Measurements from ENCODE around the gene CAD. TPM values are rescaled to one million over a fixed set of nuclear protein-coding genes. Genes with fewer than 3 reads are reported as not detected.

CAD gene
- 56.9 to 63.5 TPM (median 59.3 TPM) in 5 replicates for total RNA-seq (2022; extraction: Qiagen RNA extraction)

DNA sequence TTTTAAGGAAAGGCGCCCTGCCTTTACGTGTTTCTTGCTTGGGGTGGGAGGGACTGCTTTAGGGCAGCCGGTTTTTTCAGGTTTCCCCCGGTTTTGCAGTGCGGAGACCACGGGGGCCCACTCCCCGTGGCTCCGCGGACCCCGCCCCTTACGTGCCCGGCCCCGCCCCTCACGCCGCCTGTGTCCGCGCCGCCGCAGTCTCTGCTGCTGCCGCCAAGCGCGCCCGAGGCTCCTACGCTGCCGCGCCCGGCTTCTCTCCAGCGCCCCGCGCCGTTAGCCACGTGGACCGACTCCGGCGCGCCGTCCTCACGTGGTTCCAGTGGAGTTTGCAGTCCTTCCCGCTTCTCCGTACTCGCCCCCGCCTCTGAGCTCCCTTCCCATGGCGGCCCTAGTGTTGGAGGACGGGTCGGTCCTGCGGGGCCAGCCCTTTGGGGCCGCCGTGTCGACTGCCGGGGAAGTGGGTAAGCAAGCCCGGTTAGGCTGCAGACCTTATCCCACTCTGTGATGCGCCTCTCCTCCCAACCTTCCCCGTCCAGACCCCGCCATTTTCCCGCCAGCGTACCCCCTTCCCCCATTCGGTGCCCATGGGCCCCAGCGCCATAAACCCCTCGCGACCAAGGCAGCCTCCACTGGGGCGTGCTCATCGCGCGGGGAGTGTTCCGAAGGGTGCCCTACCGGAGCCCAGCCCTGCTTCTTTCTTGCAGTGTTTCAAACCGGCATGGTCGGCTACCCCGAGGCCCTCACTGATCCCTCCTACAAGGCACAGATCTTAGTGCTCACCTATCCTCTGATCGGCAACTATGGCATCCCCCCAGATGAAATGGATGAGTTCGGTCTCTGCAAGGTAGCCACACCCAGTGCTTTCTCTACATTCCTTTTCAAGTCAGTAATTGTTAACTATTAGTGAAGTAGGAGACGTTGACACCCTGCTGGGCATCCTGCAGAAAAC, at the start of gene CAD:
Gene CAD, plus strand, starts transcription at position 197 of the 949 bp plus-strand sequence. Its CDS starts 183 bp downstream, at position 380.

GRCh38 chr2:27211943-27212625, 5.1 kb upstream of the CAD start, which contains the start of the genes ATRAID and SLC5A6:
Gene ATRAID (plus strand): TSS chr2:27212041. CDS start chr2:27212369, 328 bp downstream.
Gene SLC5A6 (minus strand): TSS chr2:27212268. CDS start chr2:27207650, 4,618 bp downstream.

DNA sequence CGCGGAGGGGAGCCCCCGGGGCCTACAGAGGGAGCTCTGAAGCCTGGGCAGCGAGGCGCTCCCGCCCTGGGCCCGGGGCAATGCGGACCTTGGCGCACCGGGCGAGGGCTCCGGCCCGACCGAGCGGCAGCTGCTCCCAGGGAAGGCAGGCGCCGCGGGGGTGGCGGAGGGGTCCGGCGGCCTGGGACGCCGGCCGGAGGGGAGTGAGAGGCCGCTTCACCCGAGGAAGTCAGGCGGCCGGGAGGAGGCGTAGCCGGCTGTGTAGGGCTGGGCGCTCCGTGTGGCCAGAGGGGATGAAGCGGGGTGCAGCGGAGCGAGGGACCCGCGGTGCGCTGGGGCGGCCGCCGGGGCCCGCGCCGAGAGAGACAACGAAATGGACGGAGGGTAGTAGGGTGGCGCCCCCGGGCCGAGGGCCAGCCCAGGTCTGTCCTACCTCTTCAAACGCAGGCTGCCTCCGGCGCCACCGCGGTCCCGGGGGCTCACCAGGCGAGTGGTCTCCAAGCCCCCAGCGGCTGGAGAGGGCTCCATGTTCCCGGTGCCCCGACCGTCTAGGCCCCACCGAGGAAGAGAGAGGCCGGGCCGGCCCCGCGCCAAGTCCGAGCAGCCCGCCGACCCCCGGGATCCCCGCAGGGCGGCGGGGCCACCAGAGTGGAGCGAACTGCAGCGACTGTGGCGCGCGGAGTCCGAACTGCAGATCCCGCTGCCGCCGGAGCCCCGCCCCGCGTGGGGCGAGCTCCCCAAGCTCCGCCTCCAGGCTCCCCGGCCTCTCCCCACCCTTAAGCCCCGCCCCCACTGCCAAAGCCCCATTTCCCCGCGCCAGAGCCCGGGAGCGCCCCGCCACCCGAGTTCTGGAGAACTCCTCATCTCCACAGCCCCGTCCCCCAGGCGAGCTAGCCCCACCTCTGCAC, 45.5 kb downstream of the CAD start, which contains the start of gene SLC30A3:
Gene SLC30A3, minus strand, starts transcription at position 669 of the 908 bp plus-strand sequence. Its CDS starts 141 bp downstream, at position 528.

DNA sequence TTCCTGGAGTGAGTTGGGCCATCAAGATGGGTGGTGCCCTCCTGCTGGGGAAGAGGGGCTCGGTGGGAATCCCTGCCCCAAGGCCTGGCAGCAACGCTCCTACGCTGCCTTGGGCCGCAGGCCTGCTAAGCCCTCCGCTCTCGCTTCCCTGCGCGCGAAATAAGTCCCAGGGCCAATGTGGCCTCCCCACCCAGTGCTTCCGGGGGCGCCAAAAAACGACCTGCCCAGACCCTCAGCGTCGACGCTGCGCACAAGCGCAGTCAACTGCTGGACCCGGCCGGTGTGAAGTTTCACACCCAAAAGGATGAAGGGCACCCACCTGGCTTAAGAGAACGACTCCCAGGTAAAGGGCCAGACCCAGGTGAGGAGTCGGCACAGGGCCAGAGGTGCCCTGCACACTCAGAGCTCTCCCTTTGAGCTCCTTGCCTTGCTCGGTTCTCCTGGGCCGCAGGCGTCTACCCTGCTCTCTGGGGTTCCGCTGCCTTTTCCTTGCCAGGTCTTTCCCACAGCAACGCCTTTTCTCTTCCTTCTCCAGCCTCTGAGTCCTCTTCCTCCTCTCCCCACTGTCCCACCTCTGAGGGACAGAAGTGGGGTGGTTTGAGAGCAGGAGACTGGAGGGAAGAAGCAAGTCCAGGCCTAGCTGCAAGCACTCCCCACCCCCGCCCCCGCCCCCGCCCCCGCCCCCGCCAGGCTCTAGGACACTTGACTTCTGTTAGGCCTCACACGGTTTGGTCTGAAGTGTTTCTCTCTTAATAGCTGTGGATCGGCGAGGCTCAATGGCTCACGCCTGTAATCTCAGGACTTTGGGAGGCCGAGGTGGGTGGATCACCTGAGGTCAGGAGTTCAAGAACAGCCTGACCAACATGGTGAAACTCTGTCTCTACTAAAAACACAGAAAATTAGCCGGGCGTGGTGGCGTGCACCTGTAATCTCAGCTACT, 58.3 kb downstream of the CAD start, which contains the start of gene DNAJC5G:
Gene DNAJC5G, plus strand, starts transcription at position 223 of the 940 bp plus-strand sequence. CDS start 1,296 bp downstream, outside the sequence.

DNA sequence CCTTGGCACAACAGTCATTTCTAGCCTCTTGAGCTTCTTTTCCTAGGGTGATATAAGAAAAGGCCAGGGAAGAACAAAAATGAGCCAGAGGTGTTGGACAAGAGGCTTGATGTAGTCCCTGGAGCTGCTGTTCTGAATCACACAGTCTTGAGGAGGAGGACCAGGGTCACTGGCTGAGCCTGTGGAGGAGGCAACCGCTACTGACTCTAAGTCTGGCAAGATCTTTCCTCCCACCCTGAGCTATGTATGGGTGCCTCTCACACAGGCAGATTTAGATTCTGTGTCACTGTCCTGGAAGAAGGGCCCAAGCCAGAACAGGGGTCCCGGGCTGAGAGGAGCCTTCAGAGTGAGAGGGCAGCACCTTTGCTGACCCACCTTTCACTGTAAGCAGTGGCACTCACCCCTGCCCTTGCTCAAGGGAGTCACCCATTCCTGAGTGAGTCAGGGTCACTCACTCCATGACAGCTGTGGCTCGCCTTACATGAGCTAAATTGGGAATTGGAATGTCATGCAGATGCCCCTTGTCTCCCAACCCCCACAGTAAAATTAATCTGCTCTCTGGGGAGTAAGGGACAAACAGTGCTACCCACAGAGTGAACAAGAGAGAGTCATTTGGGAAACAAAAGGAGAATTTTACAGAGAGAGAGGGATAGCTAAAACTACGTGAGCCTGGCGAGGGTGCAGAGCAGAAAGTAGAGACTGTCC, 64.8 kb downstream of the CAD start, which contains the start of gene TRIM54:
Gene TRIM54, plus strand, starts transcription at position 575 of the 705 bp plus-strand sequence. CDS start 303 bp downstream, outside the sequence.

Other genes starting within 250 kb of the CAD start
- 9.6 to 11.9 TPM (median 11.1 TPM) in 5 replicates for gene MAPRE3, start 246.7 kb upstream of the CAD start, total RNA-seq (2022; extraction: Qiagen RNA extraction)
- 59.1 to 67.4 TPM (median 64.7 TPM) in 5 replicates for gene TMEM214, start 184.4 kb upstream of the CAD start, total RNA-seq (2022; extraction: Qiagen RNA extraction)
- 27.9 to 33.4 TPM (median 30.3 TPM) in 5 replicates for gene AGBL5, start 165.7 kb upstream of the CAD start, total RNA-seq (2022; extraction: Qiagen RNA extraction)
- 505 to 575 TPM (median 551 TPM) in 5 replicates for gene OST4, start 145.7 kb upstream of the CAD start, total RNA-seq (2022; extraction: Qiagen RNA extraction)
- gene EMILIN1, start 138.8 kb upstream of the CAD start, total RNA-seq (2022; extraction: Qiagen RNA extraction): 0.32 to 0.55 TPM (median 0.48 TPM) in 5 replicates
- gene KHK, start 130.6 kb upstream of the CAD start, total RNA-seq (2022; extraction: Qiagen RNA extraction): 8.7 to 10.9 TPM (median 9.3 TPM) in 5 replicates
- 6.9 to 8.5 TPM (median 7.6 TPM) in 5 replicates for gene CGREF1, start 98.2 kb upstream of the CAD start, total RNA-seq (2022; extraction: Qiagen RNA extraction)
- gene ABHD1, start 93.6 kb upstream of the CAD start, total RNA-seq (2022; extraction: Qiagen RNA extraction): 0.82 to 2.0 TPM (median 1.4 TPM) in 5 replicates
- gene PREB, start 82.7 kb upstream of the CAD start, total RNA-seq (2022; extraction: Qiagen RNA extraction): 50.1 to 64.2 TPM (median 56.2 TPM) in 5 replicates
- not detected in 5 replicates for gene PRR30, start 78.0 kb upstream of the CAD start, total RNA-seq (2022; extraction: Qiagen RNA extraction)
- not detected in 5 replicates for gene TCF23, start 68.4 kb upstream of the CAD start, total RNA-seq (2022; extraction: Qiagen RNA extraction)
- 207 to 223 TPM (median 220 TPM) in 5 replicates for gene ATRAID, start 5.3 kb upstream of the CAD start, total RNA-seq (2022; extraction: Qiagen RNA extraction)
- 57.7 to 83.7 TPM (median 65.2 TPM) in 5 replicates for gene SLC5A6, start 5.1 kb upstream of the CAD start, total RNA-seq (2022; extraction: Qiagen RNA extraction)
- gene SLC30A3, start 45.7 kb downstream of the CAD start, total RNA-seq (2022; extraction: Qiagen RNA extraction): 2.8 to 3.6 TPM (median 3.2 TPM) in 5 replicates
- gene DNAJC5G, start 58.1 kb downstream of the CAD start, total RNA-seq (2022; extraction: Qiagen RNA extraction): not detected in 5 replicates
- gene TRIM54, start 65.1 kb downstream of the CAD start, total RNA-seq (2022; extraction: Qiagen RNA extraction): 0.81 to 1.1 TPM (median 0.88 TPM) in 5 replicates
- gene UCN, start 91.1 kb downstream of the CAD start, total RNA-seq (2022; extraction: Qiagen RNA extraction): 0.61 to 2.6 TPM (median 1.7 TPM) in 5 replicates
- 76.0 to 95.4 TPM (median 85.5 TPM) in 5 replicates for gene MPV17, start 105.7 kb downstream of the CAD start, total RNA-seq (2022; extraction: Qiagen RNA extraction)
- 55.6 to 63.4 TPM (median 59.3 TPM) in 5 replicates for gene GTF3C2, start 139.4 kb downstream of the CAD start, total RNA-seq (2022; extraction: Qiagen RNA extraction)
- 54.9 to 59.4 TPM (median 55.5 TPM) in 5 replicates for gene EIF2B4, start 153.0 kb downstream of the CAD start, total RNA-seq (2022; extraction: Qiagen RNA extraction)
- 141 to 146 TPM (median 144 TPM) in 5 replicates for gene SNX17, start 153.2 kb downstream of the CAD start, total RNA-seq (2022; extraction: Qiagen RNA extraction)
- 12.9 to 14.5 TPM (median 13.6 TPM) in 5 replicates for gene ZNF513, start 163.4 kb downstream of the CAD start, total RNA-seq (2022; extraction: Qiagen RNA extraction)
- gene PPM1G, start 192.2 kb downstream of the CAD start, total RNA-seq (2022; extraction: Qiagen RNA extraction): 152 to 168 TPM (median 161 TPM) in 5 replicates
- gene NRBP1, start 211.3 kb downstream of the CAD start, total RNA-seq (2022; extraction: Qiagen RNA extraction): 126 to 136 TPM (median 129 TPM) in 5 replicates
- gene KRTCAP3, start 225.0 kb downstream of the CAD start, total RNA-seq (2022; extraction: Qiagen RNA extraction): 0.45 to 1.2 TPM (median 0.62 TPM) in 5 replicates

Data from A549 treated with Hydrocortisone at 1 μM for 4 hours (cell line).